HAP-1 (cell line): ENCODE data around the gene C2CD3.
"Not testable (repeated sequence)": the region's sequence is repeated elsewhere in the genome, so short reads cannot be mapped to it uniquely, and the experiment has no call there.

Experiments
- DNase-seq, 2 experiments: peaks; one replicate each; pipeline ENCODE4 v3.0.0-alpha.2; 2016 to 2020; ENCODE audit warnings: low spot score in 2 of 2
- H3K27me3 ChIP-seq: fragments of 250-450 bp; sonication (Bioruptor Pico); 2 replicates; pipeline ENCODE4 v1.5.1; 2020; ENCODE audit warnings: low read depth, mild to moderate bottlenecking, moderate library complexity
- H3K36me3 ChIP-seq: fragments of 250-450 bp; sonication (Bioruptor Pico); replicated peaks from 2 replicates; pipeline ENCODE4 v1.5.1; 2020; ENCODE audit warnings: mild to moderate bottlenecking
- H3K4me1 ChIP-seq: fragments of 250-450 bp; sonication (Bioruptor Pico); 2 replicates; pipeline ENCODE4 v1.5.1; 2020; ENCODE audit warnings: mild to moderate bottlenecking
- H3K4me3 ChIP-seq: fragments of 250-450 bp; sonication (Bioruptor Pico); 2 replicates; pipeline ENCODE4 v1.5.1; 2020; ENCODE audit warnings: mild to moderate bottlenecking, moderate library complexity
- H3K9me3 ChIP-seq: fragments of 250-450 bp; sonication (Bioruptor Pico); 2 replicates; pipeline ENCODE4 v1.5.1; 2020; ENCODE audit warnings: mild to moderate bottlenecking, moderate library complexity
- in situ Hi-C: fragments of 300-500 bp; cut with MboI; formaldehyde crosslinking; loops from 3 replicates; pipeline ENCODE4 v1.14.3; 2020; ENCODE audit warnings: low sequenced_read_pairs, inconsistent platforms, mixed read lengths

C2CD3 gene

GRCh38 chr11:74142624-74143023, 28.2 kb downstream of the C2CD3 start:
- H3K27me3 ChIP-seq: no peaks in the 10 kb centered on the region
- H3K4me3 ChIP-seq: no peak overlapping the region
- peaks cover 32% of the 10 kb centered on the region for H3K4me1 ChIP-seq
- H3K36me3 ChIP-seq: peaks cover 5% of the 10 kb centered on the region; the same call in 1 of the 2 replicates
- H3K9me3 ChIP-seq: no peaks in the 10 kb centered on the region
- in situ Hi-C loops: no loop called here
- DNase-seq: no peak

GRCh38 chr11:74141908-74142307, 28.9 kb downstream of the C2CD3 start:
- in situ Hi-C loops: no loop called here
- no peak for DNase-seq
- Histone ChIP-seq H3K9me3 (no peaks in the 10 kb centered on the region), H3K4me3 (no peak overlapping the region), H3K36me3 (peaks cover 5% of the 10 kb centered on the region; the same call in 1 of the 2 replicates), H3K4me1 (peaks cover 32% of the 10 kb centered on the region), H3K27me3 (no peaks in the 10 kb centered on the region)

GRCh38 chr11:74141241-74141695, 29.5 kb downstream of the C2CD3 start:
- Histone ChIP-seq H3K4me3 (no peak overlapping the region), H3K4me1 (peaks cover 30% of the 10 kb centered on the region), H3K9me3 (no peaks in the 10 kb centered on the region), H3K36me3 (peaks cover 7% of the 10 kb centered on the region; the same call in 1 of the 2 replicates), H3K27me3 (no peaks in the 10 kb centered on the region)
- DNase-seq: peak; percentile 75 to 82
- in situ Hi-C loops: no loop called here

- DNase-seq, H3K36me3 ChIP-seq, H3K27me3 ChIP-seq, H3K4me3 ChIP-seq, in situ Hi-C loops, H3K9me3 ChIP-seq: not testable (repeated sequence)
- H3K4me1 ChIP-seq: peaks cover 30% of the 10 kb centered on the region
Measured at GRCh38 chr11:74139919-74140431, 30.8 kb downstream of the C2CD3 start.

- DNase-seq: no peak
- Histone ChIP-seq H3K9me3 (no peaks in the 10 kb centered on the region), H3K4me1 (peaks cover 30% of the 10 kb centered on the region), H3K27me3 (no peaks in the 10 kb centered on the region), H3K4me3 (no peak overlapping the region), H3K36me3 (peaks cover 8% of the 10 kb centered on the region; the same call in 1 of the 2 replicates)
- in situ Hi-C loops: no loop called here
Measured at GRCh38 chr11:74139151-74139918, 31.5 kb downstream of the C2CD3 start.

GRCh38 chr11:74138572-74138971, 32.2 kb downstream of the C2CD3 start:
- peaks cover 30% of the 10 kb centered on the region for H3K4me1 ChIP-seq
- in situ Hi-C loops: no loop called here
- H3K9me3 ChIP-seq: no peaks in the 10 kb centered on the region

GRCh38 chr11:74138021-74138420, 32.8 kb downstream of the C2CD3 start:
- DNase-seq: no peak
- in situ Hi-C loops: no loop called here
- H3K36me3 ChIP-seq: peaks cover 8% of the 10 kb centered on the region; the same call in 1 of the 2 replicates
- H3K9me3 ChIP-seq: no peaks in the 10 kb centered on the region
- no peak overlapping the region for H3K4me3 ChIP-seq
- no peaks in the 10 kb centered on the region for H3K27me3 ChIP-seq
- H3K4me1 ChIP-seq: peaks cover 30% of the 10 kb centered on the region

More at GRCh38 chr11:74138572-74138971, 32.2 kb downstream of the C2CD3 start:
- no peak overlapping the region for H3K4me3 ChIP-seq
- H3K27me3 ChIP-seq: no peaks in the 10 kb centered on the region
- H3K36me3 ChIP-seq: peaks cover 8% of the 10 kb centered on the region; the same call in 1 of the 2 replicates
- no peak for DNase-seq

- peaks cover 19% of the 10 kb centered on the region for H3K4me1 ChIP-seq
- peaks cover 13% of the 10 kb centered on the region; the same call in 1 of the 2 replicates for H3K36me3 ChIP-seq
- H3K9me3 ChIP-seq: no peaks in the 10 kb centered on the region
- in situ Hi-C loops: no loop called here
- no peak for DNase-seq
- no peaks in the 10 kb centered on the region for H3K27me3 ChIP-seq
- no peak overlapping the region for H3K4me3 ChIP-seq
Measured at GRCh38 chr11:74135127-74135840, 35.5 kb downstream of the C2CD3 start.

GRCh38 chr11:74134661-74135060, 36.1 kb downstream of the C2CD3 start:
- H3K36me3 ChIP-seq: peaks cover 13% of the 10 kb centered on the region; the same call in 1 of the 2 replicates
- peaks cover 17% of the 10 kb centered on the region for H3K4me1 ChIP-seq
- no peaks in the 10 kb centered on the region for H3K27me3 ChIP-seq
- no peak overlapping the region for H3K4me3 ChIP-seq
- DNase-seq: no peak
- H3K9me3 ChIP-seq: no peaks in the 10 kb centered on the region
- in situ Hi-C loops: no loop called here

GRCh38 chr11:74133436-74133835, 37.4 kb downstream of the C2CD3 start:
- in situ Hi-C loops: no loop called here
- no peaks in the 10 kb centered on the region for H3K27me3 ChIP-seq
- peaks cover 8% of the 10 kb centered on the region for H3K4me1 ChIP-seq
- no peak for DNase-seq
- peaks cover 8% of the 10 kb centered on the region; the same call in 1 of the 2 replicates for H3K36me3 ChIP-seq
- H3K4me3 ChIP-seq: no peak overlapping the region
- no peaks in the 10 kb centered on the region for H3K9me3 ChIP-seq

- DNase-seq: no peak
- Histone ChIP-seq H3K4me1 (peaks cover 2% of the 10 kb centered on the region), H3K27me3 (no peaks in the 10 kb centered on the region), H3K9me3 (no peaks in the 10 kb centered on the region), H3K36me3 (peaks cover 8% of the 10 kb centered on the region), H3K4me3 (no peak overlapping the region)
- in situ Hi-C loops: no loop called here
Measured at GRCh38 chr11:74132833-74133232, 38.0 kb downstream of the C2CD3 start.

GRCh38 chr11:74129121-74129520, 41.7 kb downstream of the C2CD3 start:
- H3K36me3 ChIP-seq, H3K27me3 ChIP-seq, in situ Hi-C loops, H3K4me1 ChIP-seq, H3K9me3 ChIP-seq, DNase-seq, H3K4me3 ChIP-seq: not testable (repeated sequence)

GRCh38 chr11:74123008-74123448, 47.8 kb downstream of the C2CD3 start:
- peak; percentile 26 to 42 for DNase-seq
- no peaks in the 10 kb centered on the region for H3K27me3 ChIP-seq
- no peaks in the 10 kb centered on the region for H3K4me1 ChIP-seq
- H3K4me3 ChIP-seq: no peak overlapping the region
- no peaks in the 10 kb centered on the region for H3K9me3 ChIP-seq
- peaks cover 5% of the 10 kb centered on the region for H3K36me3 ChIP-seq
- in situ Hi-C loops: no loop called here

GRCh38 chr11:74121804-74122203, 49.0 kb downstream of the C2CD3 start:
- no peak for DNase-seq
- Histone ChIP-seq H3K36me3 (peaks cover 5% of the 10 kb centered on the region), H3K4me3 (no peak overlapping the region), H3K9me3 (no peaks in the 10 kb centered on the region), H3K27me3 (no peaks in the 10 kb centered on the region), H3K4me1 (no peaks in the 10 kb centered on the region)
- in situ Hi-C loops: no loop called here
